Hematopoietic multipotent progenitor cell treated with erythropoietin and hydrocortisone succinate and interleukin-3 and kit ligand, for 8 days (in vitro differentiated cells): ENCODE data around the gene IFT22.
"Not testable (repeated sequence)": the region's sequence is repeated elsewhere in the genome, so short reads cannot be mapped to it uniquely, and the experiment has no call there.

Source experiments
- DNase-seq: peaks from one replicate; pipeline ENCODE4 v3.0.0-alpha.2; 2015

Gene IFT22

DNA sequence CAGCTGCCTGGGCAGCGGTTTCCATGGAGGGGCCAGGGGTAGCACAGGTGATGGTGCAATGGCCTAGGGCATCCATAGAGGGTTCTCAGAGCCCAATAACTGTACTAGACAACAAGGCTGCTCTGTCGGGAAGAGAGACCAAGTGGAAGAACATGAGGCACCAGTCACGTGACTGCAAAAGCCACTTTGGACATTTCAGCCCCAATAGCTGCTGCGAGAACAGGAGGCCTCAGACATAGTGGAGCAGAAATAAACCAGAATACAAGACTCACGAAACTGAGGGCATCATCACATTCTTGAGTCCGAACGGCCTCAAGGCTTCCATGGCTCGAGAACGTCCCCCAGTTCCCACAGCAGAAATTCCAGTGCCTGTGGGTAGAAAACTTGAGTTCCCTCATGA is 44.5 kb downstream of the IFT22 start:
- no peak for DNase-seq

DNA sequence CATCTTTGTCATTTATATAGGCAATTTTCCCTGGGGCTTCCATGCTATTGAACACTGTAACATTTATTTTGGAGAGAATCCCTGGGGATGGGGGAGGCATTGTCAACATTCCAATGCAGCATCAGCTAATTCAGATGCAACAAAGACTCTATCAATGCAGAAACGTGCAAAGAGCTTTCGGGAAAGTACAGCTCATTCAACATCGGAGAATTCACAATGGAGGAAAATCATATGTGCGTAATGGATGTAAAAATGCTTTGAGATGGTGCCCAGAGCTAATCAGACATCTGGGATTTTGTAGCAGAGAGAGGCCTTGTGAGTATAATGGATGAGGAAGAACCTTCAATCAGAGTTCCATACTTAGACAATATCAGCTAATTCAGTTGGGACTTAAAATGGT is 48.4 kb downstream of the IFT22 start:
- DNase-seq, result no peak

DNA sequence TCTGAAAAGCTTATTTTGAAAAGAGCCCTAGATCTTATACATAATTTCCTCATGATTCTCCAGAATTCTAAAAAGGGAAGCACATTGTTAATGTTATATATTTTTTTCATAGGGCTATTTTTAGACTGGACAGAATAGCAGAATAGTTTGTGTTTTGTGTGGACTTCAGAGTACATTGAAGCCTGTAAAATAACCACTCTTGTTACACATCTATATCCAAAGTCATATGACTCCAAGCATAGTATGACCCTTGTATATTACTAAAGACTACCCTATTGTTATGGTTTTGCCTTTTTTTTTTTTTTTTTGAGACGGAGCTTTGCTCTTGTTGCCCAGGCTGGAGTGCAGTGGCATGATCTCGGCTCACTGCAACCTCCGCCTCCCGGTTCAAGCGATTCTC is 50.6 kb downstream of the IFT22 start:
- DNase-seq, result no peak

DNA sequence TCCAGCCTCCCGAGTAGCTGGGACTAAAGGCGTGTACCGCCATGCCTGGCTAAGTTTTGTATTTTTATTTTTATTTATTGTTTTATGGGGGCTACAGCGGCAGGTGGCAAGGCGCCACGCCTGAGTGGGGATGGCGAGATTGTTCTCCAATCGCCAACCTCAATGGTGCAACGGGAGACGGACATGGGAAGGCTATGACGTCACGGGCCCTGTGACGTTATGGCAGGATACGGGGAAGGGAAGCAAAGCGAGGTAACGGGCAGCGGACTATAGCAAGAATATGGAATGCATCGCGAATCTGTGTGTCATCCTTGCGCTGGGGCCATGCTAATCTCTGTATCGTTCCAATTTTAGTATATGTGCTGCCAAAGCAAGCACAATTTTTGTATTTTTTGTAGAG is 51.9 kb downstream of the IFT22 start:
- no peak for DNase-seq

DNA sequence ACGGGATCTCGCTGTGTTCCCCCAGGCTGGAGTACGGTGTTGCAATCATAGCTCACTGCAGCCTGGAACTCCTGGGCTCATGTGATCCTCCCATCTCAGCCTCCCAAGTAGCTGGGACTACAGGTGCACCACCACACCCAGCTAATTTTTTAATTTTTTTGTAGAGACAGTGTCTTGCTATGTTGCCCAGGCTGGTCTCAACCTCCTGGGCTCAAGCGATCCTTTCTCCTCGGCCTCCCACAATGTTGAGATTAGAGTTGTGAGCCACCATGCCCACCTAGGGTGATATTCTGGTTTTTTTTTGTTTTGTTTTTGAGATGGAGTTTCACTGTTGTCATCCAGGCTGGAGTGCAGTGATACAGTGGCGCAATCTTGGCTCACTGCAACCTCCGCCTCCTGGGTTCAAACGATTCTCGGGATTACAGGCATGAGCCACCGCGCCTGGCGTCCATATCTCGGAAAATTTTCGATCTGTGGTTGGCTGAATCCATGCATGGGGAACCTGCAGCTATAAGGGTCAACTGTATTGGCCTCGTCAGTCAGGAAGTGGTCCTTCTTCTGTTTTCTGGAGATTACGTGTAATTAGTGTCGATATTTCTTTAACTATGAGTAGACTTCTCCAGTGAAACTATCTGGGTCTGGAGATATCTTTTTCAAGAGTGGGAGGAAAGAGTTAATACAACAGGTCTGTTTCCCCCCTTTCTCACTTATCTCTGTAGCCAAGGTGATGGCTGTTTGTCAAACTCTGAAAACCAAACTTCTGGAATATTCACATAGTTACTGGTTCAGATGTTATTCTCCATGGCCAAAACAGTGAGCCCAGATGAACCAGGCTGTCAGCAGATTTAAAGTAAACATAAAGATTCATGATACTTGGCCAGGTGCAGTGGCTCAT is 55.7 kb downstream of the IFT22 start:
- peak; percentile 62 for DNase-seq

DNA sequence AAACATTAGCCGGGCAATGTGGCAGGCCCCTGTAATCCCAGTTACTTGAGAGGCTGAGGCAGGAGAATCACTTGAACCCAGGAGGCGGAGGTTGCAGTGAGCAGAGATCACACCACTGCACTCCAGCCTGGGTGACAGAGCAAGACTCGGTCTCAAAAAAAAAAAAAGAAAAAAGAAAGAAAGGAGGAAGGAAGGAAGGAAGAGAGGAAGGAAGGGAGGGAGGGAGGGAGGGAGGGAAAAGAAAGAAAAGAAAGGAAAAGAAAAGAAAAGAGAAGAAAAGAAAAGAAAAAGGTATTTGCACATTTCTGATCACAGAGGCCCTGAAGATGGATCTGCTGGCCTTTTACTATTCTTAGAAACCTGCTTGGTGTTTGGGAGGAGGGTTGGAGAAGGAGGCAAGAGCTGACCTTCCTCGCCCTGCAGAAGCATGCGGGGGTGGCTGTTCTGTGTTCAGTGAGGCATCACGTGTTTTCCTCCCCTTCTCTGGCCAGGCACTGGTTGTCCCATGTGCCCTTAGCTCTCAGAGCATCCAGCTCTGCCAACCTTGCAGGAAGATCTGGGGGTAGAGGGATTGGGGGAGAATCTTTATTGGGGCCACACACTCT is 57.4 kb downstream of the IFT22 start:
- DNase-seq, result not testable (repeated sequence)
